SK-N-SH treated with all-trans-retinoic acid at 6 μM for 48 hours (cell line): ENCODE measurements around the gene MPPED2.

Experiments used
- ATAC-seq: fragments of 200-7000 bp; cut with Tn5 transposase; 3 replicates; pipeline ENCODE4 v1.9.1; 2020; ENCODE audit warnings: mild to moderate bottlenecking, moderate library complexity
- ARNTL ChIP-seq: fragments of 450-650 bp; formaldehyde crosslinking; IDR thresholded peaks from 2 replicates; pipeline ENCODE4 v1.5.0; 2020; ENCODE audit warnings: low read depth, mild to moderate bottlenecking, moderate library complexity, borderline replicate concordance
- BACH2 ChIP-seq: fragments of 250-450 bp; sonication (Bioruptor Pico); IDR thresholded peaks from 2 replicates; pipeline ENCODE4 v1.9.0; 2021; ENCODE audit warnings: mild to moderate bottlenecking, borderline replicate concordance
- CSDC2 ChIP-seq: fragments of 250-450 bp; sonication (Bioruptor Pico); IDR thresholded peaks from 2 replicates; pipeline ENCODE4 v1.5.0; 2020; ENCODE audit warnings: mild to moderate bottlenecking, moderate library complexity
- ESRRG ChIP-seq: fragments of 250-450 bp; sonication (Bioruptor Pico); IDR thresholded peaks from 2 replicates; pipeline ENCODE4 v1.6.1; 2021; ENCODE audit warnings: mild to moderate bottlenecking
- GLIS3 ChIP-seq: fragments of 250-450 bp; sonication (Bioruptor Pico); IDR thresholded peaks from 2 replicates; pipeline ENCODE4 v1.5.0; 2020; ENCODE audit warnings: mild to moderate bottlenecking, moderate library complexity
- ISL1 ChIP-seq: fragments of 250-450 bp; sonication (Bioruptor Pico); IDR thresholded peaks from 2 replicates; pipeline ENCODE4 v2.1.2; 2022; ENCODE audit warnings: mild to moderate bottlenecking, moderate library complexity
- OSR1 ChIP-seq: fragments of 250-450 bp; sonication (Bioruptor Pico); IDR thresholded peaks from 2 replicates; pipeline ENCODE4 v1.8.0; 2022; ENCODE audit warnings: moderate library complexity, mild to moderate bottlenecking, inconsistent platforms
- PATZ1 ChIP-seq: fragments of 250-450 bp; sonication (Bioruptor Pico); IDR thresholded peaks from 2 replicates; pipeline ENCODE4 v1.8.0; 2020; ENCODE audit warnings: mild to moderate bottlenecking, moderate library complexity, borderline replicate concordance
- PPARA ChIP-seq: fragments of 250-450 bp; sonication (Bioruptor Pico); IDR thresholded peaks from 2 replicates; pipeline ENCODE4 v1.5.0; 2020; ENCODE audit warnings: mild to moderate bottlenecking, borderline replicate concordance
- RARB ChIP-seq: fragments of 250-450 bp; sonication (Bioruptor Pico); IDR thresholded peaks from 2 replicates; pipeline ENCODE4 v1.8.0; 2021; ENCODE audit warnings: mild to moderate bottlenecking, moderate library complexity
- SNAI2 ChIP-seq: fragments of 250-450 bp; sonication (Bioruptor Pico); IDR thresholded peaks from 2 replicates; pipeline ENCODE4 v1.5.0; 2020; ENCODE audit warnings: mild to moderate bottlenecking, moderate library complexity
- TCF4 ChIP-seq: fragments of 250-450 bp; sonication (Bioruptor Pico); IDR thresholded peaks from 2 replicates; pipeline ENCODE4 v1.8.0; 2021; ENCODE audit warnings: mild to moderate bottlenecking, moderate library complexity, borderline replicate concordance
- TOX ChIP-seq: fragments of 250-450 bp; sonication (Bioruptor Pico); IDR thresholded peaks from 2 replicates; pipeline ENCODE4 v1.8.0; 2021; ENCODE audit warnings: mild to moderate bottlenecking, moderate library complexity, borderline replicate concordance
- ZC3H10 ChIP-seq: fragments of 250-450 bp; sonication (Bioruptor Pico); IDR thresholded peaks from 2 replicates; pipeline ENCODE4 v1.5.1; 2021; ENCODE audit warnings: mild to moderate bottlenecking, moderate library complexity
- ZFP3 ChIP-seq: fragments of 250-450 bp; sonication (Bioruptor Pico); IDR thresholded peaks from 2 replicates; pipeline ENCODE4 v1.5.0; 2020; ENCODE audit warnings: mild to moderate bottlenecking, moderate library complexity
- ZFP30 ChIP-seq: fragments of 450-650 bp; formaldehyde crosslinking; IDR thresholded peaks from 2 replicates; pipeline ENCODE4 v1.5.0; 2022; ENCODE audit warnings: mild to moderate bottlenecking, moderate library complexity
- ZNF565 ChIP-seq: fragments of 450-650 bp; formaldehyde crosslinking; conservative IDR thresholded peaks from 2 replicates; pipeline ENCODE4 v1.5.0; 2020; ENCODE audit warnings: low read depth, mild to moderate bottlenecking, moderate library complexity
- ZNF70 ChIP-seq: fragments of 450-650 bp; formaldehyde crosslinking; IDR thresholded peaks from 2 replicates; pipeline ENCODE4 v1.5.0; 2020; ENCODE audit warnings: mild to moderate bottlenecking, moderate library complexity
- ZNF8 ChIP-seq: fragments of 450-650 bp; formaldehyde crosslinking; IDR thresholded peaks from 2 replicates; pipeline ENCODE4 v1.5.0; 2020; ENCODE audit warnings: mild to moderate bottlenecking, moderate library complexity
- TF ChIP-seq, protein P1 (sequence below): fragments of 250-450 bp; sonication (Bioruptor Pico); IDR thresholded peaks from 2 replicates; pipeline ENCODE4 v1.5.0; 2020; ENCODE audit warnings: mild to moderate bottlenecking, moderate library complexity
- TF ChIP-seq, protein P2 (sequence below): fragments of 250-450 bp; sonication (Bioruptor Pico); IDR thresholded peaks from 2 replicates; pipeline ENCODE4 v1.5.1; 2020; ENCODE audit warnings: low read depth, mild to moderate bottlenecking, moderate library complexity
- TF ChIP-seq, protein P3 (sequence below): fragments of 250-450 bp; sonication (Bioruptor Pico); IDR thresholded peaks from 2 replicates; pipeline ENCODE4 v1.8.0; 2021; ENCODE audit warnings: low read depth, mild to moderate bottlenecking, moderate library complexity, borderline replicate concordance

MPPED2 gene

GRCh38 chr11:30552839-30553238 is 33.3 kb downstream of the MPPED2 start:
- TF ChIP-seq ZC3H10 (CRISPR knock-in tag) = no peak
- TF ChIP-seq CSDC2 (CRISPR knock-in tag) = no peak
- no peak for TF ChIP-seq TOX (CRISPR knock-in tag)
- no peak for TF ChIP-seq TCF4 (CRISPR knock-in tag)
- TF ChIP-seq RARB = no peak
- no peak for TF ChIP-seq ZFP30 (CRISPR knock-in tag)
- no peak for TF ChIP-seq ARNTL (CRISPR knock-in tag)
- no peak for TF ChIP-seq PATZ1 (CRISPR knock-in tag)
- TF ChIP-seq GLIS3 (CRISPR knock-in tag) = no peak
- TF ChIP-seq ESRRG (CRISPR knock-in tag) = no peak
- TF ChIP-seq ZNF8 (CRISPR knock-in tag) = no peak
- TF ChIP-seq, protein P1, sequence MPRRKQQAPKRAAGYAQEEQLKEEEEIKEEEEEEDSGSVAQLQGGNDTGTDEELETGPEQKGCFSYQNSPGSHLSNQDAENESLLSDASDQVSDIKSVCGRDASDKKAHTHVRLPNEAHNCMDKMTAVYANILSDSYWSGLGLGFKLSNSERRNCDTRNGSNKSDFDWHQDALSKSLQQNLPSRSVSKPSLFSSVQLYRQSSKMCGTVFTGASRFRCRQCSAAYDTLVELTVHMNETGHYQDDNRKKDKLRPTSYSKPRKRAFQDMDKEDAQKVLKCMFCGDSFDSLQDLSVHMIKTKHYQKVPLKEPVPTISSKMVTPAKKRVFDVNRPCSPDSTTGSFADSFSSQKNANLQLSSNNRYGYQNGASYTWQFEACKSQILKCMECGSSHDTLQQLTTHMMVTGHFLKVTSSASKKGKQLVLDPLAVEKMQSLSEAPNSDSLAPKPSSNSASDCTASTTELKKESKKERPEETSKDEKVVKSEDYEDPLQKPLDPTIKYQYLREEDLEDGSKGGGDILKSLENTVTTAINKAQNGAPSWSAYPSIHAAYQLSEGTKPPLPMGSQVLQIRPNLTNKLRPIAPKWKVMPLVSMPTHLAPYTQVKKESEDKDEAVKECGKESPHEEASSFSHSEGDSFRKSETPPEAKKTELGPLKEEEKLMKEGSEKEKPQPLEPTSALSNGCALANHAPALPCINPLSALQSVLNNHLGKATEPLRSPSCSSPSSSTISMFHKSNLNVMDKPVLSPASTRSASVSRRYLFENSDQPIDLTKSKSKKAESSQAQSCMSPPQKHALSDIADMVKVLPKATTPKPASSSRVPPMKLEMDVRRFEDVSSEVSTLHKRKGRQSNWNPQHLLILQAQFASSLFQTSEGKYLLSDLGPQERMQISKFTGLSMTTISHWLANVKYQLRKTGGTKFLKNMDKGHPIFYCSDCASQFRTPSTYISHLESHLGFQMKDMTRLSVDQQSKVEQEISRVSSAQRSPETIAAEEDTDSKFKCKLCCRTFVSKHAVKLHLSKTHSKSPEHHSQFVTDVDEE (CRISPR knock-in tag) = no peak
- TF ChIP-seq PPARA (CRISPR knock-in tag) = no peak
- no peak for TF ChIP-seq ZNF565
- TF ChIP-seq ZNF70 (CRISPR knock-in tag) = no peak
- TF ChIP-seq, protein P2, sequence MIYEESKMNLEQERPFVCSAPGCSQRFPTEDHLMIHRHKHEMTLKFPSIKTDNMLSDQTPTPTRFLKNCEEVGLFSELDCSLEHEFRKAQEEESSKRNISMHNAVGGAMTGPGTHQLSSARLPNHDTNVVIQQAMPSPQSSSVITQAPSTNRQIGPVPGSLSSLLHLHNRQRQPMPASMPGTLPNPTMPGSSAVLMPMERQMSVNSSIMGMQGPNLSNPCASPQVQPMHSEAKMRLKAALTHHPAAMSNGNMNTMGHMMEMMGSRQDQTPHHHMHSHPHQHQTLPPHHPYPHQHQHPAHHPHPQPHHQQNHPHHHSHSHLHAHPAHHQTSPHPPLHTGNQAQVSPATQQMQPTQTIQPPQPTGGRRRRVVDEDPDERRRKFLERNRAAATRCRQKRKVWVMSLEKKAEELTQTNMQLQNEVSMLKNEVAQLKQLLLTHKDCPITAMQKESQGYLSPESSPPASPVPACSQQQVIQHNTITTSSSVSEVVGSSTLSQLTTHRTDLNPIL = no peak
- TF ChIP-seq, protein P3, sequence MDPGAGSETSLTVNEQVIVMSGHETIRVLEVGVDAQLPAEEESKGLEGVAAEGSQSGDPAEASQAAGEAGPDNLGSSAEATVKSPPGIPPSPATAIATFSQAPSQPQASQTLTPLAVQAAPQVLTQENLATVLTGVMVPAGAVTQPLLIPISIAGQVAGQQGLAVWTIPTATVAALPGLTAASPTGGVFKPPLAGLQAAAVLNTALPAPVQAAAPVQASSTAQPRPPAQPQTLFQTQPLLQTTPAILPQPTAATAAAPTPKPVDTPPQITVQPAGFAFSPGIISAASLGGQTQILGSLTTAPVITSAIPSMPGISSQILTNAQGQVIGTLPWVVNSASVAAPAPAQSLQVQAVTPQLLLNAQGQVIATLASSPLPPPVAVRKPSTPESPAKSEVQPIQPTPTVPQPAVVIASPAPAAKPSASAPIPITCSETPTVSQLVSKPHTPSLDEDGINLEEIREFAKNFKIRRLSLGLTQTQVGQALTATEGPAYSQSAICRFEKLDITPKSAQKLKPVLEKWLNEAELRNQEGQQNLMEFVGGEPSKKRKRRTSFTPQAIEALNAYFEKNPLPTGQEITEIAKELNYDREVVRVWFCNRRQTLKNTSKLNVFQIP (CRISPR knock-in tag) = no peak
- ATAC-seq = no peak

GRCh38 chr11:30550022-30550542 is 36.1 kb downstream of the MPPED2 start:
- no peak for ATAC-seq
- no peak for TF ChIP-seq PPARA (CRISPR knock-in tag)
- TF ChIP-seq ARNTL (CRISPR knock-in tag) = no peak
- TF ChIP-seq BACH2 (CRISPR knock-in tag) = no peak
- no peak for TF ChIP-seq ZNF8 (CRISPR knock-in tag)
- no peak for TF ChIP-seq OSR1
- TF ChIP-seq ZFP30 (CRISPR knock-in tag) = no peak
- no peak for TF ChIP-seq RARB

DNA sequence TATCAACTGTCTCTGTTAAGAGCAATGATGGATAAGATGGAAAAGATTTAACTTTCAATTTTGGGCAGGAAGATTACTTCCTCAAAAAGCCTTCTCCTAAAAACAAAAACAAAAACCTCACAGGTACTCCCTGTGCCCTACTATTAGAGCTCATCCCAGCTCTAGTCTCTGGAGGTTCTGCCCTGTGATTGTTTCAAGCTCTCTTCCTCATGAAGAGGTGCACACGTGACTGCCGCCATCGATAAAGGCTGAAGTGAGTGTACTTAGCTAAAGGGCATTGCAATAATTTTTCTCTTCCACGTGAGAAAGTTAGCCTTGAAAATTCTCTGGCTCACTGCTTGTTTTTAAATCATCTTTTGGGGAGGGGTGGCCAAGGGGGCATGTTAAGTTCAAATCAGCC is 36.6 kb downstream of the MPPED2 start:
- no peak for ATAC-seq
- TF ChIP-seq ZNF565 = no peak
- no peak for TF ChIP-seq ESRRG (CRISPR knock-in tag)
- TF ChIP-seq ZFP3 = no peak
- TF ChIP-seq ZNF70 (CRISPR knock-in tag) = no peak
- no peak for TF ChIP-seq ISL1 (CRISPR knock-in tag)

DNA sequence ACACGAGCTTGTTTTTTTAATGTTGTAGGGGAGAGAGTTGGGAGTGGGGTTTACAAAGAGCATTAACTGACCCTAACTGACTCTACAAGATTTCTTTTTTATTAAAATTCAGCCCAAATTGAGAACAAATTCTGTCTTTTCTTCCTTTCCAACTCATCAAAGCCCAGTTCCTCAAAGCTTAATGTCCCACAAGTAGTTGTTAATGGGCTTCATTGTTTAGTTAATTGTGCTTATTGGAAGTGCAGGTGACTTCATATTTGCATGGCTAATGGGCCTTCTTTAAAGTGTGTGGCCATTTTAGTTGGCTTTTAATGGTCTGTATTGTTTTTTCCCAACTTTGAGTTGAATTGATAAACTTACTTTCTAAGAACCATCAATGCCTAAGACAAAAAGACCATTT is 39.8 kb downstream of the MPPED2 start:
- TF ChIP-seq ZFP3 (no peak), ZNF8 (CRISPR knock-in tag) (no peak), RARB (no peak), GLIS3 (CRISPR knock-in tag) (no peak), OSR1 (no peak), ZNF70 (CRISPR knock-in tag) (no peak), ZFP30 (CRISPR knock-in tag) (no peak), ZC3H10 (CRISPR knock-in tag) (no peak), TOX (CRISPR knock-in tag) (no peak), BACH2 (CRISPR knock-in tag) (no peak), SNAI2 (no peak), ZNF565 (no peak), PPARA (CRISPR knock-in tag) (no peak)
- TF ChIP-seq, protein P1 (CRISPR knock-in tag) = no peak
- TF ChIP-seq, protein P2 = no peak
- TF ChIP-seq, all 23 proteins: peak for 0
- ATAC-seq = no peak
